ENCODE results near the gene HABP2.

The HABP2 gene

DNA sequence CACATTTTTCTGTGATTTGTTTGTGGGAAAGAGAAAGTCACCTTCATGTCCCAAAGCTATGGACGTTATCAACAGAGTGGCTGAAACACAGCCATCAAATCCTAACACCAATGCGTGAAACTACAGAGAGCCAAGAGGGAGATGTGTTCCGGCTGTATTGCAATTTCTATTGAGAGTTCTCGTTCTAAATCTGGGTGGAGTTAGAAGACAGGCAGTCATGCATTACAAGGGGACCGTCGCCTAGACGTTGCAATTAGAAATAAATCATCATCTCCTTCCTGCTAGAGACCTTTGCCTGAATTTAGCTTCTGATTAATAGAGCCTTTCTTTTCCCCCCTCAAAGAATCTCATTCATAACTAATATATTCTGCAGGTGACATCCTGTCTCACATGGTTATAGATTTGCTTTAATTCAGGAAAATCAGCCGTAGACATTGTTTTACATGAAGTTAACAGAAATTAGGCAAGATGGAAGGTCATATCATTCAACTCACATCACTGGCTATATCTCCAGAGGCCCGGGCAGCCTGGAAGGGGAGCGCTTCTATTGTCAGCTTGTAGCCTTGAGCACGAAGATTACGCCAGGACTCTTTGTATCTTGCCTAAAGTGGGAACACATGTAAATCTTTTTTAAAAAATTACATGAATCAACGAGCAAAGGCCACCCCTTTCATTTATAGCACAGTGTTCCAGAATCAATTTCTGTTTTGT is 52.6 kb downstream of the HABP2 start:
- DNase-seq (ENCODE audit: low spot score) = no peak

- DNase-seq (ENCODE audit: low spot score) = peak; percentile 13
Observed at GRCh38 chr10:113609704-113610108, 56.9 kb downstream of the HABP2 start.

DNA sequence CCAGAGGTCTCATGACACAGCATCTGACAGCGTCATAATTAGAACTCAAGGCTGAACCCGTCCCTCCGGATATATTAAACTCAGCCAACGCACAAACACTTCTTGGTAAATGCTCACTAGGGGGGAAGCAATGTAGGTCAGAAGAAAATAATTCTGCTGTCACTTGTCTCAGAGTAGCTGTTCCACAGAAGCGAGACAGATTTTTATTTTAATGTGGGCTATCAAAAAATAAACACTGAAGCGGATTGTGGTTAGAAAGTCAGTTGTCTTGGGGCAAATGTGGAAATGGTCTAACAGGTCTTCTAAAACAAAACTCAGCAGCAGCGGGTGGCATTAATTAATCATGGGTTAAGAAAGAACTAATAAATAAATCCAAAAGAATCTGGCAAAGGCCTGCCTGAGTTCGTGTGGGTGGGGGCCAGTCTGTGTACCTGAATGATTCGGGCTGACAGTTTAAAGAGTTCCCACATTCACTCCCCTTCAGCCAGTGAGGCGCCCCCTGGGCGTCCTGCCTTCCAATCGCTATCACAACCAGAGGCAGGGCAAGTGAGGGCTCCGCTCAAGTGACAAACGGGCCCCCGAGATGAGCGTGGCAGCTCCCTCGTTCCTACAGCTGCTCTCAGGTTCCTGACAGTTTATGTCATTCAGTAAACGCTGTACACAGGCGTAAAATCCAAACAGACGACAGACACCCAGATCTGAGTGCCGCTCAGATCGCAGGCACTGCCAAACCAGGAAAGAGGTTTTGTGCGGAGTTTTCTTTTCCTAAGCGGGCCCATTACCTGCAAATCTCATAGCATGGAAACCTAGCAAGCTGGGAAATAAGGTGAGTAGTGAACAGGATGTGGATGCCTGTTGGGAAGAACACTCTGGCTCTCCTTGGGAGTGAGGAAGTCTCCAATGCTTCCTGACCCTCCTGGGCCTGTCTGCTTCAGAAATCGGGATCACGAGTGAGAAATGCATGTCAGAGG is 58.1 kb downstream of the HABP2 start:
- no peak for DNase-seq (ENCODE audit: low spot score)

GRCh38 chr10:113612154-113612553 is 59.3 kb downstream of the HABP2 start:
- DNase-seq (ENCODE audit: low spot score) = no peak

GRCh38 chr10:113613427-113613826 is 60.6 kb downstream of the HABP2 start:
- DNase-seq (ENCODE audit: low spot score) = no peak

- DNase-seq (ENCODE audit: low spot score) = no peak
Observed at GRCh38 chr10:113613977-113614690, 61.3 kb downstream of the HABP2 start.

- DNase-seq (ENCODE audit: low spot score) = peak; percentile 48
Observed at GRCh38 chr10:113616244-113617074, 63.6 kb downstream of the HABP2 start.

DNA sequence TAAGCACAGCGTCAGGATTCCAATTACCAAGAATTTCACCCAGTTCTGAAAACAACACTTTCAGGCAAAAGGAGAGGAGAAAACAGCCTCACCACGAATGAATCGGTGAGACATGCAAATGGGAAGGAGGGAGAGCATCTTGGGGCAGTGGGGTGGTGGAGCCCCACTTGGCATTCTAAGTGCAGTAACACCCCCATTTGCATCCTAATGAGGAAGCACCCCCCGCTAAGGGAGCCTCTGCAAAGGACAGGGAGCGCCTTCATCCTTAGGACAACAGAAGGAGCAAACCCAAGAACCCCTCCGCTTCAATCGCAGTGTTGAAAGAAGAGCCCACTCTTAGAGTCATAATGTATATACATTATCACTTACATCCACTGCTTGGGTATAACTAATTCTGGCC is 64.2 kb downstream of the HABP2 start:
- no peak for DNase-seq (ENCODE audit: low spot score)

- no peak for DNase-seq (ENCODE audit: low spot score)
Observed at GRCh38 chr10:113618338-113618737, 65.5 kb downstream of the HABP2 start.

DNA sequence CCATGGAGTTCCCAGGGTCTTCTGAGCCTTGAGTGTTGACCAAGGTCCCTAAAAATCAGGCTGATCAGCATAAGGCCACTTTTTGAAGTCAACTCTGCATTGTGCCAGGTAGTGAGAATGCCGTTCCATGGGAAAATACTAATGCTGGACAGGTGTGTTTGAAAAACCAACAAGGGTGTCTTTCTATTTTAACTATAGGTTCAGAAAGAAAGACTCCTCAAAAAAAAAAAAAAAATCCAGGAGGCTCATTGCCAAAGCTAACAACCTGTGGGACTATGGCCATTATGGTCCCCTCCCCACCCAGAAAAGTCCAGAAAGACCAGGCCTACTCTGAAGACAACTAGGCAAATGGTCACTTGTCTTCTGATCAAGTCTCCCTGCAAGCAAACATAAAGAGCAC is 66.5 kb downstream of the HABP2 start:
- DNase-seq (ENCODE audit: low spot score) = no peak

DNA sequence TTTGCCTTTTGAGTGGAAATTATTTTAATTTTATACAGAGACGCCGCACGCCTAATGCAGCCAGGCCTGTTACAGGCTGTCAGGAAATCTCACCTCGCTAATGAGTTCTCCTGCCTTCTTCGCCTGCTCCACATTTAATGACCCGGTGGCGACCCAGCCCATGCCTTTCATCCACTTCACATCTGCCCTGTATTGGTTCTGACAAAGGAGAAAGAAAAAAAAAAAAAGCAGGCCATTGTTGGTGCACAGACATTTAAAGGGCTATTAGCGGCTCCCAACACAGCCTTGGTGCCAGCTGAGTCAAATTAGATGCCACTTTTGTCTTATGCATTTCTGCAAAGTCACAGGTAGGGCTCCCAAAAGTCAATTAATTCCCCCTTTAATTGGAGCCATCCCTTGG is 67.7 kb downstream of the HABP2 start:
- DNase-seq (ENCODE audit: low spot score) = no peak

DNA sequence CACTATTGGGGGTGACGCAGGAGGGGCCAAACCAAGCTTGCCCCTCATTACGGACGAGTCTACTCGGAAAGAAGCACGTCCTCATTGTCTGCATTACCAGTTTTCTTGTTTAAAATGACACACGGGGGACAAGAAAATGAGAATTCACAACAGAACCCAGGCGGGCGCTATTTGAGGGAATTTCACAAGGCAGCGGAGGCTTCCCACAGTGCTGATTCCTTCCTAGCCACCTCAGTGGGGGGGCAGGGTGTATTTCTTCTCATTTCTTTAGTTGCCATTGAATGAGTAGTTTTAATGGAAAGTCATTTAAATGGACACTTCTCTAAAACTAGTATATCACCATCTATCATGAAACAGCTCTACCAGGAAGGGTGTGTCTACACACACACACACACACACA is 68.1 kb downstream of the HABP2 start:
- DNase-seq (ENCODE audit: low spot score) = no peak

GRCh38 chr10:113621799-113622198 is 68.9 kb downstream of the HABP2 start:
- DNase-seq (ENCODE audit: low spot score) = no peak

DNA sequence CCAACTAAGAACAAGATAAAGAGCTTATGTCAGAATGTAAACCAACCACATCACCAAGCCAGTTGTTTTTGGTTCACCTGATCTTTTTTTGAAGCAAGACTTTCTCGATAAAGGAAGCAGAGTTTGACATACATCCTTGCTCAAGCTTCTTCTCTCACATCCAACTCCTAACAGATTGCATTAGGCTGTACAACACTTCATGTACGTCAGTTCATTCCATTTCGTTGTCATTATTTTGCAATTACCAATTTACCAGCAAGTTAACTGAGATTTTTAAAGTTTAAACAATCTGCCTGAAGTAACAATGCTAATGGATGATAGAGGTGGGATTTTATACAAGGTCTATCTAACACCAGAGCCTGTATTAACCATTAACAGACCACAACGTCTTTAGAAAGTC is 70.0 kb downstream of the HABP2 start:
- DNase-seq (ENCODE audit: low spot score) = no peak

GRCh38 chr10:113625461-113626186 is 72.8 kb downstream of the HABP2 start:
- DNase-seq (ENCODE audit: low spot score) = no peak

GRCh38 chr10:113626809-113627355 is 74.0 kb downstream of the HABP2 start:
- DNase-seq (ENCODE audit: low spot score) = peak; percentile 28

- DNase-seq (ENCODE audit: low spot score) = no peak
Observed at GRCh38 chr10:113627836-113628235, 75.0 kb downstream of the HABP2 start.

GRCh38 chr10:113628607-113629153 is 75.8 kb downstream of the HABP2 start:
- DNase-seq (ENCODE audit: low spot score) = no peak

DNA sequence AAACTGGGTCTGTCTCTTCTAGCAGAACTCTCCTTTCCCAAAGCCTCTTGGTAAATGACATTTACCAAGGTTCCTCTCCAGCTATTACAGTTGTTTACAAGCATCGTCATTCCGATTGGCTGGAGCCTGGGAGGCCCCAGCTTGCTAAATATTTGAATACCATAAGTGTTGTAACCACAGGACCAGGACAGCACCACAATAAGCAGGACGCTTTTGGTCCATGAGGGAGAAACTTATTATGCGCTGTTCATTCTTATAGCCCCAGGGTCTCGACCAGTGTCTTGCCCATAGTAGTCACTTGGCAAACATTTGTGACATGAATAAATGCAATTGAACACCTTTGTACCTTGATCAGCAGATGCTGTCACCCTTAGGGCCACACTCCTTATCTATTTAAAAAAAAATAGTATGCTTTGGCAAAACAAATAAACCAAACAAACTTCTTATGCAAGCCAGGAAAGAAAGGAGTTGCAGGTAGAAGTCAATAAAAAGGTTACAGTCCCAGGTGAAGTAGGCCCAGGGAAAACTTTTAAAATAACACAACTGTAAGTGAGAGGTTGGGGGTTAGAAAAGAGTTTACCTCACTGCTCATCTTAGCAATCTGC is 78.2 kb downstream of the HABP2 start:
- no peak for DNase-seq (ENCODE audit: low spot score)
